HepG2 (cell line): ENCODE results near the gene MYH7. TPM values are rescaled to one million over a fixed set of nuclear protein-coding genes. Genes with fewer than 3 reads are reported as not detected.
"Not testable (repeated sequence)": the region's sequence is repeated elsewhere in the genome, so short reads cannot be mapped to it uniquely, and the experiment has no call there.

ENCODE experiments used
- ATAC-seq: fragments of 200-7000 bp; cut with Tn5 transposase; 3 replicates; pipeline ENCODE4 v1.9.1; 2020; ENCODE audit warnings: mild to moderate bottlenecking, moderate library complexity
- BruUV-seq: library from RNA; stranded (reverse); fragments of 400-500 nt; replicated peaks from 2 replicates; lab custom pipeline; 2021; lab: Mats Ljungman, UMichigan
- CTCF ChIA-PET: fragments of 300-600 bp; formaldehyde crosslinking; extraction: SDS; loops from one replicate; lab custom pipeline; 2021; ENCODE audit warnings: low total read pairs, inconsistent platforms, low intra/inter-chr PET ratio; lab: Yijun Ruan, JAX
- POLR2A ChIA-PET: fragments of 350-600 bp; sonication (Branson Sonifier 250); formaldehyde crosslinking; loops from one replicate; lab custom pipeline; 2020; ENCODE audit warnings: antibody characterized with exemption, inconsistent platforms; lab: Yijun Ruan, JAX
- DNase-seq: peaks from one replicate; pipeline ENCODE4 v3.0.0-alpha.2; 2015; ENCODE audit warnings: low spot score
- FAIRE-seq: peaks from 3 replicates; lab custom pipeline; 2011; peaks lifted over from hg19 to GRCh38; lab: Jason Lieb, UNC
- H2AFZ ChIP-seq: one replicate; pipeline ENCODE4 v1.6.1; 2011; ENCODE audit warnings: low read length, inconsistent platforms
- H3K27ac ChIP-seq: fragments of 300-600 bp; 3 replicates; pipeline ENCODE4 v1.8.0; 2011; ENCODE audit warnings: mixed run types, mild to moderate bottlenecking, mixed read lengths, low read length, inconsistent platforms; ENCODE audit not compliant: insufficient read depth; ENCODE audit errors: extremely low read length
- H3K27me3 ChIP-seq, 2 experiments: fragments of 200-600 bp in 1 of 2; 2 replicates in 1 of 2; 3 replicates in 1 of 2; pipeline versions ENCODE4 v1.6.0 to v1.8.0; 2011; ENCODE audit warnings: low read length in 2 of 2, mild to moderate bottlenecking in 2 of 2, moderate library complexity in 2 of 2, inconsistent platforms in 1 of 2; ENCODE audit not compliant: insufficient read depth in 2 of 2, control insufficient read depth in 1 of 2
- H3K36me3 ChIP-seq, 2 experiments: fragments of 200-600 bp in 1 of 2; replicated peaks in 1 of 2; 2 replicates in 1 of 2; 3 replicates in 1 of 2; pipeline versions ENCODE4 v1.5.1 to v1.8.0; 2011; ENCODE audit warnings: low read length in 2 of 2, inconsistent platforms in 1 of 2; ENCODE audit not compliant: insufficient read depth in 2 of 2, control insufficient read depth in 1 of 2
- H3K4me1 ChIP-seq: 2 replicates; pipeline ENCODE4 v1.5.1; 2012; ENCODE audit warnings: low read length, inconsistent platforms; ENCODE audit not compliant: insufficient read depth
- H3K4me2 ChIP-seq: 2 replicates; pipeline ENCODE4 v1.6.0; 2011; ENCODE audit warnings: low read depth, low read length, inconsistent platforms
- H3K4me3 ChIP-seq, 3 experiments: fragments of 200-600 bp in 1 of 3; sonication (generic), shearing (Covaris generic) in 1 of 3; replicated peaks in 1 of 3; 2 replicates each; pipeline ENCODE4 v1.5.1; 2011 to 2016; ENCODE audit warnings: low read length in 3 of 3, inconsistent platforms in 2 of 3, low read depth in 2 of 3, mild to moderate bottlenecking in 2 of 3, control low read depth in 1 of 3, mixed read lengths in 1 of 3; ENCODE audit not compliant: insufficient read depth in 1 of 3
- H3K79me2 ChIP-seq: one replicate; pipeline ENCODE4 v1.6.1; 2011; ENCODE audit warnings: low read length, inconsistent platforms; ENCODE audit not compliant: insufficient read depth
- H3K9ac ChIP-seq: 2 replicates; pipeline ENCODE4 v1.6.0; 2011; ENCODE audit warnings: mild to moderate bottlenecking, low read depth, low read length, inconsistent platforms; ENCODE audit not compliant: insufficient read depth
- H3K9me3 ChIP-seq: 2 replicates; pipeline ENCODE4 v1.5.1; 2012; ENCODE audit warnings: mild to moderate bottlenecking, low read length
- H4K20me1 ChIP-seq: 2 replicates; pipeline ENCODE4 v1.6.0; 2011; ENCODE audit warnings: inconsistent platforms, mild to moderate bottlenecking, low read length, moderate library complexity; ENCODE audit not compliant: insufficient read depth
- CREB1 ChIP-seq, 2 experiments: fragments of 450-650 bp in 1 of 2; IDR thresholded peaks; 2 replicates each; pipeline ENCODE4 v1.6.1; 2016 to 2017; ENCODE audit warnings: control low read depth in 1 of 2, mild to moderate bottlenecking in 1 of 2, missing compliant biosample characterization in 1 of 2, missing genetic modification characterization in 1 of 2
- MTF1 ChIP-seq: sonication (generic); formaldehyde crosslinking; IDR thresholded peaks from 2 replicates; pipeline ENCODE4 v1.5.0; 2020; ENCODE audit warnings: missing genetic modification reagents
- NR2F2 ChIP-seq: IDR thresholded peaks from 2 replicates; pipeline ENCODE4 v1.6.1; 2012; ENCODE audit warnings: low read depth, inconsistent platforms, borderline replicate concordance
- PCBP2 ChIP-seq: fragments of 200-400 bp; formaldehyde crosslinking; optimal IDR thresholded peaks from 2 replicates; pipeline ENCODE3; 2018; ENCODE audit warnings: low read length, low read depth; ENCODE audit not compliant: poor library complexity, severe bottlenecking
- ZNF441 ChIP-seq: sonication (generic); formaldehyde crosslinking; IDR thresholded peaks from 2 replicates; pipeline ENCODE4 v1.7.0; 2021; ENCODE audit warnings: missing genetic modification reagents, borderline replicate concordance
- ZNF660 ChIP-seq: sonication (generic); formaldehyde crosslinking; IDR thresholded peaks from 2 replicates; pipeline ENCODE4 v1.5.1; 2020; ENCODE audit warnings: mild to moderate bottlenecking, low read depth, missing genetic modification reagents, borderline replicate concordance
- ZNF709 ChIP-seq: sonication (generic); formaldehyde crosslinking; IDR thresholded peaks from 2 replicates; pipeline ENCODE4 v1.5.0; 2020; ENCODE audit warnings: mild to moderate bottlenecking, missing genetic modification reagents
- ZNF788 ChIP-seq: sonication (generic); formaldehyde crosslinking; IDR thresholded peaks from 2 replicates; pipeline ENCODE4 v1.5.0; 2020; ENCODE audit warnings: mild to moderate bottlenecking, missing genetic modification reagents, borderline replicate concordance
- WGBS: methylation state at CpG from one replicate; pipeline ENCODE4 v1.1.6; 2017; ENCODE audit warnings: low lambda C conversion rate; 5-methylcytosine and 5-hydroxymethylcytosine counted together
- in situ Hi-C: cut with HindIII; loops from 2 replicates; pipeline ENCODE4 v1.10.0; 2017; ENCODE audit warnings: low pct_unique_long_range_greater_than_20kb; ENCODE audit not compliant: extremely low pct_ligation_motif_present
- intact Hi-C: fragments of 100-400 bp; cut with micrococcal nuclease; formaldehyde crosslinking; loops from one replicate; pipeline ENCODE4 v1.10.0; 2022; ENCODE audit not compliant: unreplicated experiment
- polyA plus RNA-seq, 8 experiments: library from polyadenylated mRNA; depleted of rRNA in 3 of 8; stranded (reverse) in 7 of 8; unstranded in 1 of 8; fragments of >200 nt; fragmentation: Illumina TruSeq in 4 of 8; extraction: Trizol in 4 of 8; gene quantifications; 2 replicates each; pipeline versions ENCODE4 v1.2.1 to v1.2.3, GENCODE V29; 2011 to 2016; ENCODE audit warnings: low read depth in 4 of 8, missing spikeins in 1 of 8, mixed read lengths in 1 of 8; ENCODE audit not compliant: insufficient read depth in 1 of 8
- total RNA-seq, 5 experiments: library from RNA; depleted of rRNA; stranded (reverse); fragments of >200 nt; fragmentation: Illumina TruSeq; extraction: Trizol; gene quantifications; 2 replicates each; pipeline ENCODE4 v1.2.3, GENCODE V29; 2016; ENCODE audit warnings: low read depth in 1 of 5

MYH7 gene
- total and polyA plus RNA-seq, 2 of the 13 experiments (the other 11 are each of a cell fraction or from before 2014, with no cell fraction given), result 0.04 TPM; not detected in 1

DNA sequence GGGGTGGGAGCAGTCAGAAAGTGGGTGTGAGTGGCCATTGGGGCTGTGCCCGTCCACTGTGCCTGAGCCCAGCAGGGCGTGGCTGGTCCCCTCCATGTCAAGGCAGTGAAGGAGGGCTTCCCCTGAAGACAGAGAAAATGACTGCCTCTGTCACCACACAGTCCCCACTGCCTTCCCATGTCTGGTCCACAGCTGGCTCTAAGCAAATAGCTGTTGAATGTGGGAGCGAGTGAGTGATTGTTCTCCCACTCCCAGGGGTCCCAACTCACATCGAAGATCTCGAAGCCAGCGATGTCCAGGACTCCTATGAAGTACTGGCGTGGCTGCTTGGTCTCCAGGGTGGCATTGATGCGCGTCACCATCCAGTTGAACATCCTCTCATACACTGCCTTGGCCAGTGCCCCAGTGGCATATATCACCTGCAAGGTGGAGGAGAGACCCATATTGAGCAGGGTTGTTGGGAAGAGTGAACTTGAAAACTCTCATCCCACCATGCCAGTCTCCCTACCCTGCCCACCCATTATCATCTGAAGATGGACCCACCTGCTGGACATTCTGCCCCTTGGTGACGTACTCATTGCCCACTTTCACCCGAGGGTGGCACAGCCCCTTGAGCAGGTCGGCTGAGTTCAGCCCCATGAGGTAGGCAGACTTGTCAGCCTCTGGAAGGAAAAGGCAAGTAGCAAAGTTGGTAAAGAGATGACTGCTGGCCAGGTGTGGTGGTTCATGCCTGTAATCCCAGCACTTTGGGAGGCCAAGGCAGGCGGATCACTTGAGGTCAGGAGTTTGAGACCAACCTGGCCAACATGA is 6.6 kb downstream of the MYH7 start:
- TF ChIP-seq CREB1 (IDR thresholded peaks at IDR 0.05), result 0 out of 2 replicates have a peak, but pooled peaks have one; percentile 9
- TF ChIP-seq CREB1 (CRISPR knock-in tag; IDR thresholded peaks at IDR 0.05), result no peak
- TF ChIP-seq ZNF709 (CRISPR knock-in tag), result no peak
- no peak for TF ChIP-seq MTF1 (CRISPR knock-in tag)
- TF ChIP-seq ZNF441, result no peak
- no peak for TF ChIP-seq NR2F2
- 0 out of 2 replicates have a peak, but pooled peaks have one; percentile 26 for TF ChIP-seq ZNF788 (CRISPR knock-in tag)
- TF ChIP-seq PCBP2, result no peak
- no peak for TF ChIP-seq ZNF660 (CRISPR knock-in tag)
- WGBS, result 19% methylated on average over 13 of the region's 13 CpGs
- in situ Hi-C loops, result no loop called here
- Histone ChIP-seq H3K9me3 (no peaks in the 10 kb centered on the region), H3K79me2 (no peaks in the 10 kb centered on the region), H3K27ac (no peak overlapping the region), H3K4me2 (no peak overlapping the region), H3K4me1 (no peaks in the 10 kb centered on the region), H3K4me3 (no peak overlapping the region), H2AFZ (no peak overlapping the region), H3K36me3 (no peaks in the 10 kb centered on the region), H3K9ac (no peak overlapping the region), H3K27me3 (peaks cover 6 to 45% of the 10 kb centered on the region in 2 experiments), H4K20me1 (no peaks in the 10 kb centered on the region)
- ChIA-PET CTCF (no interaction called here), POLR2A (no interaction called here)
- intact Hi-C loops, result no loop called here
- ATAC-seq, result no peak
- peak; percentile 12 for FAIRE-seq
- DNase-seq, result no peak
- BruUV-seq, result no TSS peak

DNA sequence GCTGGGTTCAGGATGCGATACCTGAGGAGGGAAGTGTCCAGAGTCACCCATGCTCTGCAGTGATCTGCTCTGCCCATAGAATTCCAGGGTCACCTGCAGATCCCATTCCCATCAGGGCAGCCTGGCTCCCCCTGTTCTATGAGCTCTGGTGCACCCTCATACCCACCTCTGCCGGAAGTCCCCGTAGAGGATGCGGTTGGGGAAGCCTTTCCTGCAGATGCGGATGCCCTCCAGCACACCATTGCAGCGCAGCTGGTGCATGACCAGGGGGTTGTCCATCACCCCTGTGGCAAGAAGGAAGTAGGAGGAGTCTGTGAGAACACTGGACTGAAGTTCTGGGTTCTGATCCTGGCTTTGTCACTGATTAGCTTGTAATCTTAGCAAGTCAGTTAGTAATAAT is 9.7 kb downstream of the MYH7 start:
- H3K36me3 ChIP-seq, H3K9me3 ChIP-seq, BruUV-seq, H3K4me3 ChIP-seq, H3K9ac ChIP-seq, ATAC-seq, intact Hi-C loops, H2AFZ ChIP-seq, in situ Hi-C loops, H3K27ac ChIP-seq, DNase-seq, H3K4me2 ChIP-seq, H3K79me2 ChIP-seq, CTCF ChIA-PET, H4K20me1 ChIP-seq, H3K4me1 ChIP-seq, POLR2A ChIA-PET, FAIRE-seq: not testable (repeated sequence)
- 50% methylated on average over 6 of the region's 6 CpGs for WGBS
- H3K27me3 ChIP-seq, result peaks cover 0 to 41% of the 10 kb centered on the region in 2 experiments; a peak in 4 of 5 replicates
